SK-N-SH treated with all-trans-retinoic acid at 6 μM for 48 hours (cell line): ENCODE measurements around the gene UGT1A3.

Source experiments
- ATAC-seq: fragments of 200-7000 bp; cut with Tn5 transposase; 3 replicates; pipeline ENCODE4 v1.9.1; 2020; ENCODE audit warnings: mild to moderate bottlenecking, moderate library complexity
- ARNTL ChIP-seq: fragments of 450-650 bp; formaldehyde crosslinking; IDR thresholded peaks from 2 replicates; pipeline ENCODE4 v1.5.0; 2020; ENCODE audit warnings: low read depth, mild to moderate bottlenecking, moderate library complexity, borderline replicate concordance
- BACH2 ChIP-seq: fragments of 250-450 bp; sonication (Bioruptor Pico); IDR thresholded peaks from 2 replicates; pipeline ENCODE4 v1.9.0; 2021; ENCODE audit warnings: mild to moderate bottlenecking, borderline replicate concordance
- CSDC2 ChIP-seq: fragments of 250-450 bp; sonication (Bioruptor Pico); IDR thresholded peaks from 2 replicates; pipeline ENCODE4 v1.5.0; 2020; ENCODE audit warnings: mild to moderate bottlenecking, moderate library complexity
- ESRRG ChIP-seq: fragments of 250-450 bp; sonication (Bioruptor Pico); IDR thresholded peaks from 2 replicates; pipeline ENCODE4 v1.6.1; 2021; ENCODE audit warnings: mild to moderate bottlenecking
- OSR1 ChIP-seq: fragments of 250-450 bp; sonication (Bioruptor Pico); IDR thresholded peaks from 2 replicates; pipeline ENCODE4 v1.8.0; 2022; ENCODE audit warnings: moderate library complexity, mild to moderate bottlenecking, inconsistent platforms
- PATZ1 ChIP-seq: fragments of 250-450 bp; sonication (Bioruptor Pico); IDR thresholded peaks from 2 replicates; pipeline ENCODE4 v1.8.0; 2020; ENCODE audit warnings: mild to moderate bottlenecking, moderate library complexity, borderline replicate concordance
- POU6F1 ChIP-seq: fragments of 250-450 bp; sonication (Bioruptor Pico); IDR thresholded peaks from 2 replicates; pipeline ENCODE4 v1.8.0; 2021; ENCODE audit warnings: low read depth, mild to moderate bottlenecking, moderate library complexity, borderline replicate concordance
- PPARA ChIP-seq: fragments of 250-450 bp; sonication (Bioruptor Pico); IDR thresholded peaks from 2 replicates; pipeline ENCODE4 v1.5.0; 2020; ENCODE audit warnings: mild to moderate bottlenecking, borderline replicate concordance
- RARB ChIP-seq: fragments of 250-450 bp; sonication (Bioruptor Pico); IDR thresholded peaks from 2 replicates; pipeline ENCODE4 v1.8.0; 2021; ENCODE audit warnings: mild to moderate bottlenecking, moderate library complexity
- TOX ChIP-seq: fragments of 250-450 bp; sonication (Bioruptor Pico); IDR thresholded peaks from 2 replicates; pipeline ENCODE4 v1.8.0; 2021; ENCODE audit warnings: mild to moderate bottlenecking, moderate library complexity, borderline replicate concordance
- TSHZ2 ChIP-seq: fragments of 250-450 bp; sonication (Bioruptor Pico); IDR thresholded peaks from 2 replicates; pipeline ENCODE4 v1.5.0; 2020; ENCODE audit warnings: mild to moderate bottlenecking, moderate library complexity
- ZFP3 ChIP-seq: fragments of 250-450 bp; sonication (Bioruptor Pico); IDR thresholded peaks from 2 replicates; pipeline ENCODE4 v1.5.0; 2020; ENCODE audit warnings: mild to moderate bottlenecking, moderate library complexity
- ZFP30 ChIP-seq: fragments of 450-650 bp; formaldehyde crosslinking; IDR thresholded peaks from 2 replicates; pipeline ENCODE4 v1.5.0; 2022; ENCODE audit warnings: mild to moderate bottlenecking, moderate library complexity
- ZNF565 ChIP-seq: fragments of 450-650 bp; formaldehyde crosslinking; conservative IDR thresholded peaks from 2 replicates; pipeline ENCODE4 v1.5.0; 2020; ENCODE audit warnings: low read depth, mild to moderate bottlenecking, moderate library complexity

Gene UGT1A3

GRCh38 chr2:233807966-233808935, 79.4 kb downstream of the UGT1A3 start:
- ATAC-seq, result no peak
- no peak for TF ChIP-seq POU6F1 (CRISPR knock-in tag)
- TF ChIP-seq OSR1, result no peak
- no peak for TF ChIP-seq PATZ1 (CRISPR knock-in tag)
- TF ChIP-seq BACH2 (CRISPR knock-in tag), result no peak
- no peak for TF ChIP-seq TSHZ2 (CRISPR knock-in tag)
- TF ChIP-seq ZNF565 (CRISPR knock-in tag), result no peak
- TF ChIP-seq ZFP3 (CRISPR knock-in tag), result no peak
- no peak for TF ChIP-seq ARNTL (CRISPR knock-in tag)
- TF ChIP-seq CSDC2 (CRISPR knock-in tag), result no peak
- no peak for TF ChIP-seq RARB (CRISPR knock-in tag)

- TF ChIP-seq ESRRG (CRISPR knock-in tag), result no peak
- TF ChIP-seq TOX (CRISPR knock-in tag), result no peak
- no peak for ATAC-seq
These were observed 81.5 kb downstream of the UGT1A3 start for GRCh38 chr2:233810385-233810784.

GRCh38 chr2:233811087-233811486, 82.2 kb downstream of the UGT1A3 start:
- TF ChIP-seq OSR1, result no peak
- no peak for TF ChIP-seq ZNF565 (CRISPR knock-in tag)
- TF ChIP-seq ZFP3 (CRISPR knock-in tag), result no peak
- no peak for TF ChIP-seq PPARA (CRISPR knock-in tag)
- no peak for TF ChIP-seq BACH2 (CRISPR knock-in tag)
- ATAC-seq, result no peak

GRCh38 chr2:233811732-233812131, 82.9 kb downstream of the UGT1A3 start:
- ATAC-seq, result no peak
- TF ChIP-seq ZFP30 (CRISPR knock-in tag) (no peak), POU6F1 (CRISPR knock-in tag) (no peak), ESRRG (CRISPR knock-in tag) (no peak), ZFP3 (CRISPR knock-in tag) (no peak), TSHZ2 (CRISPR knock-in tag) (no peak), CSDC2 (CRISPR knock-in tag) (no peak)
- TF ChIP-seq, all 23 proteins: peak for 0
